HG02763 (cell line): ENCODE data around the gene LTA4H.
A peak's percentile ranks its signal among the peaks of the same experiment; 100 is the strongest.

ENCODE experiments used
- ATAC-seq: cut with Tn5 transposase; IDR thresholded peaks from one replicate; pipeline ENCODE4 v1.9.1; 2021; ENCODE audit warnings: mild to moderate bottlenecking, moderate library complexity; ENCODE audit not compliant: unreplicated experiment

LTA4H gene

DNA sequence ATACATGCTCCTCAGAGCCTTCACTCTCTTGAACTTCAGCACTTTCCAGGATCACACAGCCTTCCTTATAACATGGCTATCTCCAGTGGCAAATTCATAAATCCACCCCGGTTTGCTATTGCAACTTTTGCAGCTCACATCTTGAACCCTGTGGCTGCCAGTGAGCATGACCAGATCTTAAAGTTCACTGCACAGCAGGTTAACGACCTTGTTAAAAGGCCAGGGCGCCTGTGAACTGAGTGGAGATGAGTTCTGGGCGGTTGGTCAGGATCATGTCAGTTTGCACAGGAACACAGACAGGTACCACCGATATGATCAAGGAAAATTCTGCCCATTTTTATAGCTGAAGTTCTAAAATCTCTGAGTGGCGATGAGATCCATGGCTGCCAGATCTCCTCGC lies 24.7 kb upstream of the LTA4H start:
- ATAC-seq, result no peak

DNA sequence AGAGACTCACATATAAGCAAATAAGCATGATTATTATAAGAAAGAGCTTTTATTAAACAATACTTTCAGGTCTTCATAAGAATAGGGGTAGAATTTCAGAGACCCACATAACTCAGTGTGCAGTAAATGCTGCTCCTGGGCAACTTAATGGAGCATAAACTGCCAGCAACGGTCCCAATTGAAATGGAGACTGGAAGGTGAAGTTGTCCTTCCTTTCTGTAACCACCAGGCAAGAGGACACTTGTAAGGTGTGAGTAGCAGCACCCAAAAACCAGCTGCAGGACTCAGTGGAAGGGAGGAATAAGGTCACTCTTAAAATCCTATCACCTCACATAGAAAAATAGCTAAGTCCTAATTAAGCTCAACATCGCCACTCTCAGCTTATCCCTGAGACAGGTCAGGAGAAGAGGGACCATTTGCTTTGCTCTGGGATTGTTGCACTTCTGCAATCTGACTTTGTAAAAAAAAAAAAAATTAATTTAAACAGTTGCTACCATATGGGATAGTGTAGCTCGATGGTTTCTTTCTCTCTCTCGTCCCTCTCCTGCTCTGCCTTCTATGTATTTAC lies 22.7 kb upstream of the LTA4H start:
- ATAC-seq, result no peak

DNA sequence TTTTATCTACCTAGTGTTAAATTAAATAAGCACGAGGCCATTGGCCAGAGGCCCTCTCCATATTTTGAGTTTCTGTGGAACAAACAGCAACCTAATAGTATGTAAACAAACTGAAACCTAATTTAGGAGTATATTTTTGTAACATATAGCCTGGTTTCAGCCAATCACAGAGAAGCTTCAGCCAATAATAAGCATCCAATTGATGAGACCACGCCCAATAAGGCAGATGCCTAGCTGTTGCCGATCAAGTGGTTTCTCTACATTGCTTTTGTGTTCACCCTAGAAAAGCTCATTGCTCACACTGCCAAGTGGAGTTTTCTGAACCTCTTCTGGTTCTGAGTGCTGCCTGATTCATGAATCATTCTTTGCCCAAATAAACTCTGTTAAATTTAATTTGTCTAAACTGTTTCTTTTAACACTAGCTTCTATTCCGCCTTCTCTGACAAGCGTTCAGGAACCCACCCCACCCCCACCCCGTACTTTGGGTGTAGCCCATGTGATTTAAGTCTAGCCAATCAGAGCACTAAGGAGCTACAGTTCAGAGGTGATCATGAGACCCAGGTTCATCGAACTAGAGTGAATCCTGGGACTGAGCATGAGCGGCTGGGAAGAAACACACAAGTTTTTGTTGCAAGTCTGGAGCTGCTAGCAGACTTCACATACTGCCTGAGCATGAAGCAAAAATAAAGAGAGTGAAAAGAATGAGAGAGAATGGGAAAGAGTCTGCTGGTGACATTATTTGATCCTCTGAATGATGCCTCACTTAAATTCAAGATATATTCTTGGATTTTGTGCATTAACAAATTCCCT lies 21.5 kb upstream of the LTA4H start:
- ATAC-seq, result no peak

DNA sequence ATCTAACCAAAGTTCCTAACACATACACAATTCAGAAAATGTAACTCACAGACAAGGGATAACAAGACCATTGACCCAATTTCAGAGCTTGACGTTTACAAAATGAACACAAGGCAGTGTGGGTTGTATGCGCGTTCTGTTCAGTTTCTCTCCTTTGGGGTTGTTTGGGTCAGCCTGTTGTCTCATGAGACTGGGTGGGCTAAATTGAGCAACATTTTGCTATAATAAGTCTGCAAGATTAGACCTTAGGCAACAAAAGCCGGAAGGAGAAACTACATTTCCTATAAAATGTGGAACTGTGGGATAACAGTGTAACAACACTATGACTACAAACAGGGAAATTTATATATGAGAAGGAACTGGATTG lies 18.8 kb upstream of the LTA4H start:
- ATAC-seq, result no peak

DNA sequence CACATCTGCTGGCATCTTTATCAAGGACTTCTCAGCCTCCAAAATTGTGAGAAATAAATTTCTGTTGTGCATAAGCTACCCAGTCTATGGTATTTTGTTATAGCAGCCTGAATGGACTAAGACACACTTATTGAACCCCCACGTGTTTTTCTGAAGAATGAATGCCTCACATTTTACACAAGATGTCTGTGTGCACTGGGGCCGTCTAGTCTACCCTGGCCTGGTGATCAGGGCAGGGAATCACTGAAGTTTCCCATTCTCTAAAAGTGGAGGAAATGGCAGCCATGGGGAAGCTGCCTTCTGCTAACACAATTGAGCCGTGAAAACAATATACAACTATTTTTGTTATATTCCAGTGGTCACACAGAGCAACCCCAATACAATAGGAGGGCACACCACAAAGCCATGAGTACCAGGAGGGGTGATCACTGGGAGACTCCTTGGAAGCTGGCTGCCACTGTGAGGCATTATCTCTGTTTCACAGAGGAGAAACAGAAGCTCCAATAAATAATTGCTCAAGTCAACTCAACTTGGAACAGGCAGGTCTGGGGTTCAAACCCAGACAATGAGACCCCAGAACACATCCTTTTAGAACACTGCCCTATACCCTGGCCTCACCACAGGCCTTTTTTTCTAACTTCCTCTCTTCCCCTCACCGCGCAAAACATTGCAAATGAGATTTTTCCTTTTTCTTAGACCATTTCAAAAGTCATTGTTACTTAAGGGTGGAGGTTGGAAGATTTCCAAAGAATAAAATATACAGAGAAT lies 18.3 kb upstream of the LTA4H start:
- ATAC-seq, result no peak

DNA sequence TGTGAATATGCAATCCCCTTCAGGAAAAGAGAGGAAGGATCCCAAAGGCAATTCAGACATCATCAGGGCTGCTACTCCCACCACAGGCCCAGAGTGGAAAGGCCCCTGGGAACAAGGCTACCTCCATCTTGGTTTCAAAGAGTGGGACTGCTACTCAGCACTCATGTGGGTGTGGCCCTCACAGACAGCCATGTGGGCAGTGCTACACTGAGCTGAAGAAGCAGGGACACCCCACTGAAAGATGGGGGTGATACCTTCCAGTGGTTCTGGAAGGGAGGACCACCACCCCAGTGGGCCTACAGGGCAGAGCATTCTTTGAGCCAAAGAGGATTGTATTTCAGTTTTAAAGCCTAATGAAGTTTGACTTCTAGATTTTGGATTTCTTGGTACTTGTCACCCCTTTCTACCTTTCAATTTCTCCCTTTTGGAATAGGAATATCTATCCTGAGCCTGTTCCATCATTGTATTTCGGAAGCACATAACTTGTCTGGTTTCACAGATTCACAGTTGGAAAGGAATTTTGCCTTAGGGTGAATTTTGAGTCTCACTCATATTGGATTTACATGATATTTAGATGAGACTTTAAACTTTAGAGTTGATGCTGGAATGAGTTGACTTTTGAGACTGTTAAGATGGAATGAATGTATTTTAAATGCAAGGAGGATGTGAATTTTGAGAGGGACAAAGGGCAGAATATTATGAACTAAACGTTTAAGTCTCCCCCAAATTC lies 16.5 kb upstream of the LTA4H start:
- ATAC-seq, result no peak

DNA sequence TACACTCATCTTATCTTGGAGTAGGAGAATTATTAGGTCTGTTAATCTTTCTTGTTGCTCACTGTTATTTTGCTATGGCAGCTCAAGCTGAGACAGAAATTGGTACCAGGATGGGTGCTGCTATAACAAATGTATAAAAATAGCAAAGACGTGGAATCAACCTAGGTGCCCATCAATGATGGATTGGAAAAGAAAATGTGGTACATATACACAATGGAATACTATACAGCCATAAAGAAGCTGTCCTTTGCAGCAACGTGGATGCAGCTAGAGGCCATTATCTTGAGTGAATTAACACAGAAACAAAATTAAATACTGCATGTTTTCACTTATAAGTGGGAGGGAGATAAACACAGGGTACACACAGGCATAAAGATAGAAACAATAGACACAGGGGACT lies 14.8 kb upstream of the LTA4H start:
- no peak for ATAC-seq

DNA sequence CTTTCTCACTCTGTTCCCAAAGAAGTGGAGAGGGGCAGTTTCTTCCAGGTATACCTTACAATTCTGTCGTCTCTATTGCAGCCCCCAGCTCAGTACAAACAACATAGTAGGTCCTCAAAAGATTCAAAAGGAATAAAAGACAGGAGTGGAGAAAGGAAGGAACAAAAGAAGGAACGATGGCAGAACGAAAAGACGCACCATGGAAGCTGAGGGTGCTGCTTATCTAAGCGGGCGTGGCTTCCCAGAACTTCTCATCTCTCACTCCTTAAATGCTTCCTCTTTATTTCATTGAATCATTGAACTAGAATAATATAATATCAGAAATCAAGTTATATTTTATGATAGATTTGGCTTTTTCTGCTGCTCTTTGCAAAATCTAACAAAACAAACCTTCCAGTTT lies 13.7 kb upstream of the LTA4H start:
- no peak for ATAC-seq

DNA sequence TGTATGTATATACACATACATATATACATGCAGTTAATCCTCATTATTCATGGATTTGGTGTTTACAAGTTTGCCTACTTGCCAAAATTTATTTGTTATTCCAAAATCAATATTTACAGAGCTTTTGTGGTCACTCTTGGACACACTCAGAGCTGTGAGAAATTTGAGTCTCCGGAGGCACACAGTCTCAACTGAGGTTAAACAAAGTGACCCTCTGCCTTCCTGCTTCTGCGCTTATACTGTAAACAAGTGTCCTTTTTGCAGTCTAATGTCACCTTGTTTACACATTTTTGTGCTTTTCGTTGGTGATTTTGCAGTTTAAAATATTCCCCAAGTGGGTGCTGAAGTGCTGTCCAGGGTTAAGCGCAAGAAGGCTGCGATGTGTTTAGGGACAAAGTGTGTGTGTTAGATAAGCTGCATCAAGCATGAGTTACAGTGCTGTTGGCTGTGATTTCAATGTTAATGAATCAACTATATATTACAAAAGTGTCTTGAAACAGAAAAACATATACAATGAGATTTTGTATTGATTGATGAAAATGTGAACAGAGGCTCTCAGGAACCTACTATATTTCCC lies 13.1 kb upstream of the LTA4H start:
- no peak for ATAC-seq

DNA sequence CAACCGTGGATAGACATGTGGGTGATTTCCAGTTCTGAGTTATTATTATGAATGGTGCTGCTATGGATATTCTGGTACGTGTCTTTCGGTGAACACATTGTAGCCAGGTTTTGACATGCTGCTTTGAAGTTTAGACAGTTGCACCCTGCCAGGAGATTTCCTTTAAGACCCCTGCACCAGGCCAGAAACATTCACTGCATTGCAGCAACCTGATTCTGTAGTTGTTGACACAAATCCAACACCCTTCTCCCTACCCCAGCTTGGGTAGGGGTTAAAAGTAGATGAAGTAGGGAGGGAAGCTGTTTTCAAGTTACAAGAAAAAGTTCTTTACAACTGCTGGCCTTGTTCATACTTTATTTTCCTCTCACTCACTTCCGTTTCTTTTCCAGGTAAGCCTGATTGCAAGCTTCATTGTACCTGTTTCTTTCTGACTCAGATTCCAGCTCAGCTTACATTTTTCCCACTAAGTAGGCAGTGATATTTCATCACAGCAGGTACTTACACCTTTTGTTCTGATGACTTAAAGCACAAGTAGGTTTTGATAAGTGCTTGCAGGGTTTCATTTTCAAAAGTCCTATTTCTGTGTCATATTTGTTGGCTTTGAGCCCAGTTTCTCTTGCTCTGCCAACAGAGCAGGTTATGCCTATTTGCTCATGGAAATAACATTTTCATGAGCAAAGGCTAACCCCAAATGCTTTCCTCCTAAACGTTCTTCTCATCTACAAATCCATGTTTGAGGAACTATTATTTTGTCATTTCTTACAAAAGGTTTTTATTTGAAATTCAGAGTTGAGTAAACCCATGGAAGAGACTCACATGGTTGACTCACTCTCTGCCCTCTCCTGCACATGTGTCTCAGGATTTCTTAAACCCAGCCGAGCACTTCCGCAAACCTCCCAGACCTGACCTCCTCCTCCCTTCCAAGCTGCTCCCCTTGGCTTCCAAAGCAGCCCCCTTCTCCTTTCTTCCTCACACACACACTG lies 12.1 kb upstream of the LTA4H start:
- peak; percentile 68 for ATAC-seq

DNA sequence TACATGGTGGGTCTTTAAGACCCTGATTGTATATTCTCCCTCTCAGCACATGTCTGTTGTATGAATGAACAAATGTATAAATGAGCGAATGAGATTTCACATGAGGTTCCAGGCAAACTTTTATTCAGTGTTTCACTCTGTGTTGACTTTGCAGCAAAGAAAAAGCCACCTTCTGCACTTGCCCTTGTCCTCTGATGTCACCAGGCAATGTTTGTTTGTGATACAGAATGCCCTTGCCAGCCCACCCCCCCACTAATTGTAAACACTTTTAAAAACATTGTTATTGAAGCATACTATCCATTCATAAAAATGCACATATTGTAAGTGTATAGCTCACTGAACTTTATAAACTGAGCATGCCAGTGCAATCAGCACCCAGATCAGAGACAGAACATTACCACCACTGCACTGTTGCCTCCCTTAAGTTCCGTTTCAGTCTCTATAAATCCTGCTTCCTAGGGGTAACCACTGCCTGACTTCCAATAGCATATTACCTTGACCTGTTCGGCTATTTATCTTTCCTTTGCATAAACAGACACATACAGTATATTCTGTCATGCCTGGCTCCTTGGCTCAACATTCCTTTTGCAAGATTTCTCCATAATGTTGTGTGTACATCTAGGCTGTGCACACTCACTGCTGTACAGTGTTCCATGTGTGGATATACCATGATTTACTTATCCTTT lies 11.3 kb upstream of the LTA4H start:
- ATAC-seq, result no peak

DNA sequence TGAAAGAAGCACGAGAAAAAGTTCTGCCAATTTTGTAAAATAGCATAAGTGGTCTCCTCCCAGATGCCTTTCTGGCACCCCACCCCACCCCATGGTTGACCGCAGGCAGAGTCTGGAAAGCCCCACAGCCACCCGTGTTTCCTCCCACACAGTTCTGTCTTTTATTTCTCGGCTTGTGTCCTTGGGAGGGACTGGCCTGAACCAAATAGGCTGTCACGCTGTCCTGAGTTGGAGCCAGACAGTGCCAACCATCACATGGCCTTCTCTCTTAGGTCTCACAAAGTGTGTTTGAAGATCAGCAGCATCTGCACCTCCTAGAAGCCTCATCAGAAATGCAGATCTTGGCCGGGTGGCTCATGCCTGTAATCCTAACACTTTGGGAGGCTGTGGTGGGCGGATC lies 10.2 kb upstream of the LTA4H start:
- ATAC-seq, result no peak

DNA sequence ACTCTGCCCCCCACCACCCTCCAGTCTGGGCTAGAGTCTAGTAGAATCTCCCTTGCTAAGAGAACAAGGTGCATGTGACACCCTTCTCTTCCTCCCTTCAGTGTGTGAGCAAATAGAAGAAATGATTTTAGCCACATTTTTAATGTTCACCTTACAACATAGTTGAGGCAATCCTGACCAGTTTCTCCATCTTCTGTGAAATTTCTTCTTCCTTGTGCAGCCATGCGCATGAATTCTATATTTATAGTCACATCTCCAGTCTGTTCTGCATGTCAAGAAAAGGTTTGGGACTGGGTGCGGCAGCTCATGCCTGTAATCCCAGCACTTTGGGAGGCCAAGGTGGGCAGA lies 9.5 kb upstream of the LTA4H start:
- no peak for ATAC-seq

DNA sequence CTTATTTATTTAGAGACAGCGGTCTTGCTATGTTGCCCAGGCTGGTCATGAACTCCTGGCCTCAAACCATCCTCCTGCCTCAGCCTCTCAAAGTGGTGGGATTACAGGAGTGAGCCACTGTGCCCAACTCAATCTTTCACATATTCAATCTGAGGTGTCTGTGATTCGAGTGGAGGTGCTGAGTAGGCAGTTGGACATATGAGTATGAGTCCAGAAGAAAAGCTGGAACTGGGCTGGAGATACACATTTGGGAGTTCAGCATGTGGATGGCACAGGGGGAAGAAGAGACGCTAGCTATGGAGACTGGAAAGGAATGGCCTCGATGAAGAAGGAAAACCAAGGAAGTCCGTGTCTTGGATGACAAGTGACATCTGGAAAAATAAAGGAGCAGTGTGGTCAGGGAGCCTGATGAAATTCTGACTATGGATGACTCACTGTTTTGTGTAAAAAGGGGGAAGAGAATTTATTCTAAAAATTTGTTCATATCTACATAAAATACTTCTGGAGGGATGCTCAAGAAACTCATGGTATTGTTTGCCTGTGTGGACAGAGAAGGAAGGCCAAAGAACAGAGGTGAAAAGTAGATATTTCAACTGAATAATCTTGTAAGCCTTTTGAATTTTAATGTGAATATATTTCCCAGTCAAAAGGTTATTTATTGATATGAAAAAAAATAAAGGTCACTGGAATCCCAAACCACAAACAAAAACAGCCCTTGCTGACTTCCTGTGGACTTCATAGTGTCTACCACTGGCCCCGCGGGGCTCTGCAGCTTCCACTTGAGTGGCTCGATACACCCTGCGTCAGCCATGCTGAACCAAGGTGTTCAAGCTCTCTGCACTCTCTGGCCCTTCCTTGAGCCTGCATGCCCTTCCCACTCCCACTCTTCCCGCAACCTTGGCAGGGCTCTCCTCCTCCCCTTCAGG lies 8.9 kb upstream of the LTA4H start:
- ATAC-seq, result no peak

DNA sequence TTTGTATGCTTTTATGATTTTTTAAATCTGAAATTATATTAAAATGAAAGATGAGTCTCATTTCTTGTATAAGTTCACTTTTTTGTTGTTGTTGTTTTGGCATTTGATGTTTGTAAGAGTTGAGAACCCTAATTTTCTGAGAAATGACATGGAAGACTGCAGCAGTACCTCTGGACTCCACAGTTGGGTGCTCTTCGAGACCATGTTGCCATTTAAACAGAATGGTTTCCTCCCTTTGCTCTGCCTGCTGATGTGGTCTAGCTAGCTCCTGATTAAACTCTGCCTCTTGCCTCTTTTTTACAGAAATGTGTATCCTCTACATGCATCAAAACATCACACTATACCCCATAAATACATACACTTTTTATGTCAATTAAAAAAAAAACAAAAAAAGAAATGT lies 5.8 kb upstream of the LTA4H start:
- ATAC-seq, result no peak

DNA sequence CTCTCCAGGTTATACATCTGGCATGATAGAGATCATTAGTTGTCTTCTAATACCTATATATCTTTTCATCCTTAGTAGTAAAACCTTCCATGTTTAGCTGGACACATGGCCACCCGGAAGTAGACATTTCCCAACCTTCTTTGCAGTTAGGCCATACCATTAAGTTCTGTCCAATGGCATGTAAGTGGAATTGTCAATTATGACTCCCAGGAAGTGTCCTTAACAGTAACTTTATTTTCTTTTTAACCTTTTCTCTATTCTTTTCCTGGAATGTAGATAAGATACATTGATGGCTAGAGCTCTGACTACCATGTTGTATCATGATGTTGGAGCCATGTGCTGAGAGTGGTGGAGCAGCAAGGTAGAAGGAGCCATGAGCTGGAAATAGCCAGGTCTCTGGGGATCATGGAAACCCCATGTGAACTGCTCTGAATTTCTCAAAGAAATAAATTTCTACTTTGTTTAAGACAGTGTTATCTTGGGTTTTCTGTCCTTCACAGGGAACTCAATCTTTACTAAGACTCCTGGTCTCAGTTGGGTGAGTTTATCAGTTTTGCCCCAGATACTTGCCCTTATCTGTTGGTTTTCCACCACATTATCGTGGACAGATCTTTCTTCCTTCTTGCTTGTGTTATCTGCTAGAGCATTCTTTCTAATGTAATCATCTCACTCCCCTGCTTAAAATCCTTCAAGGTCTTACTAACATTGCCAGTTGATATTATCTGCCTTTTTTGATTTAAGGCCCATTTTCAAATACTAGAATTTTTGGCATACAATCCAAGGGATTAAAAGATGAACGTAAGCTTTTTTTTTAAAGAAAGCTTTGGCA lies 5.1 kb upstream of the LTA4H start:
- ATAC-seq, result no peak

DNA sequence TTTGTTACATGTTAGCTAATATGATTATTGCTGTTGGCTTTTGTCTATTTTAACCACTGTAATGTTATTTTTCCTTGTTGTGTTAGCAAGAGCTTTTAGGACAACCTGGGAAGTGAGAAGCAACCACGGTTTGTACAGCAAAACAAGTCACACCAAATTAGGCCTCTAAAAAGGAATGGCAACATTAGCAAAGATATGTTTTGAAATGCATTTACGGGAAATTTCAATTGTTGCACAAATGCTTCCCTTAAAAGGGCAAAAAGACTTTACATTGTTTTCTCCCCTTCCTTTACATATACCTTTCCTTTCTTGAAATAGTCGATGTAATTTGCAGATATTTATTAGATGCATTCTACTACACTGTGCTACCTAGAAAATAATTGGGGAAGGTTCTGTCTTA lies 4.1 kb upstream of the LTA4H start:
- ATAC-seq, result no peak
